GM23338 (cell line): ENCODE results near the gene SRPK2. TPM values are rescaled to one million over a fixed set of nuclear protein-coding genes. Genes with fewer than 3 reads are reported as not detected.

Experiments used
- ATAC-seq: fragments of 200-7000 bp; cut with Tn5 transposase; 3 replicates; pipeline ENCODE4 v1.9.1; 2020
- DNase-seq: peaks from one replicate; pipeline ENCODE4 v3.0.0-alpha.2; 2015; ENCODE audit warnings: low spot score
- H2AFZ ChIP-seq: fragments of 200-600 bp; sonication (generic); 2 replicates; pipeline ENCODE4 v1.8.0; 2016; ENCODE audit warnings: antibody characterized with exemption, mild to moderate bottlenecking, moderate library complexity
- H3F3A ChIP-seq: fragments of 200-600 bp; sonication (generic); replicated peaks from 2 replicates; pipeline ENCODE4 v1.8.0; 2017; ENCODE audit warnings: antibody characterized with exemption, mixed run types, low read depth
- H3K27ac ChIP-seq: fragments of 200-600 bp; sonication (generic); 2 replicates; pipeline ENCODE4 v1.6.1; 2016; ENCODE audit warnings: low read depth
- H3K27me3 ChIP-seq: fragments of 200-600 bp; sonication (generic); 2 replicates; pipeline ENCODE4 v1.8.0; 2016; ENCODE audit warnings: mild to moderate bottlenecking, mixed run types, moderate library complexity; ENCODE audit not compliant: insufficient read depth
- H3K36me3 ChIP-seq: fragments of 200-600 bp; sonication (generic); 2 replicates; pipeline ENCODE4 v1.8.0; 2016; ENCODE audit warnings: mild to moderate bottlenecking; ENCODE audit not compliant: insufficient read depth
- H3K4me1 ChIP-seq: fragments of 200-600 bp; sonication (generic); 2 replicates; pipeline ENCODE4 v1.8.0; 2016; ENCODE audit warnings: mild to moderate bottlenecking, moderate library complexity; ENCODE audit not compliant: insufficient read depth
- H3K4me2 ChIP-seq: fragments of 200-600 bp; sonication (generic); 2 replicates; pipeline ENCODE4 v1.7.1; 2017; ENCODE audit warnings: mixed run types
- H3K4me3 ChIP-seq: fragments of 200-600 bp; sonication (generic); 2 replicates; pipeline ENCODE4 v1.6.1; 2016; ENCODE audit warnings: mixed run types
- H3K79me2 ChIP-seq: fragments of 200-600 bp; sonication (generic); replicated peaks from 2 replicates; pipeline ENCODE4 v1.8.0; 2017; ENCODE audit warnings: mild to moderate bottlenecking; ENCODE audit not compliant: insufficient read depth
- H3K9me2 ChIP-seq: fragments of 200-600 bp; sonication (generic); 2 replicates; pipeline ENCODE4 v1.8.0; 2017; ENCODE audit not compliant: insufficient read depth
- H4K20me1 ChIP-seq: fragments of 200-600 bp; sonication (generic); replicated peaks from 2 replicates; pipeline ENCODE4 v1.8.0; 2017; ENCODE audit warnings: mild to moderate bottlenecking; ENCODE audit not compliant: insufficient read depth
- H3K27ac Mint-ChIP-seq: 2 replicates; pipeline ENCODE4 v1.8.0; 2020; ENCODE audit warnings: inconsistent platforms, mild to moderate bottlenecking, moderate library complexity, mixed read lengths
- H3K27me3 Mint-ChIP-seq: 3 replicates; pipeline ENCODE4 v1.8.0; 2022; ENCODE audit warnings: low read depth, mild to moderate bottlenecking, moderate library complexity, mixed read lengths, inconsistent platforms; ENCODE audit not compliant: insufficient read depth, poor library complexity
- H3K36me3 Mint-ChIP-seq: 3 replicates; pipeline ENCODE4 v1.8.0; 2021; ENCODE audit warnings: low read depth, mild to moderate bottlenecking, inconsistent platforms, moderate library complexity, mixed read lengths
- H3K4me1 Mint-ChIP-seq: 3 replicates; pipeline ENCODE4 v1.8.0; 2020; ENCODE audit warnings: mild to moderate bottlenecking, inconsistent platforms, mixed read lengths
- H3K4me3 Mint-ChIP-seq: 3 replicates; pipeline ENCODE4 v1.8.0; 2021; ENCODE audit warnings: moderate library complexity, mild to moderate bottlenecking, inconsistent platforms, mixed read lengths
- H3K9me3 Mint-ChIP-seq: 3 replicates; pipeline ENCODE4 v1.8.0; 2020; ENCODE audit warnings: moderate library complexity, mild to moderate bottlenecking, inconsistent platforms, mixed read lengths
- CREB1 ChIP-seq: fragments of 250-450 bp; sonication (Bioruptor Pico); IDR thresholded peaks from 2 replicates; pipeline ENCODE4 v1.5.0; 2020; ENCODE audit warnings: low read depth, mild to moderate bottlenecking, moderate library complexity
- CTCF ChIP-seq, 2 experiments: fragments of 200-600 bp in 1 of 2; sonication (generic) in 1 of 2; conservative IDR thresholded peaks; 2 replicates each; pipeline versions ENCODE4 v1.5.1 to v1.6.1; 2016 to 2017; ENCODE audit warnings: antibody characterized with exemption in 2 of 2, low read depth in 2 of 2, mild to moderate bottlenecking in 2 of 2, moderate library complexity in 1 of 2
- ETS1 ChIP-seq: IDR thresholded peaks from 2 replicates; pipeline ENCODE4 v1.6.1; 2016; ENCODE audit warnings: antibody characterized with exemption
- EZH2 ChIP-seq: fragments of 200-600 bp; sonication (generic); IDR thresholded peaks from one replicate; pipeline ENCODE4 v1.8.0; 2017; ENCODE audit warnings: antibody characterized with exemption, mild to moderate bottlenecking, low read depth; ENCODE audit not compliant: unreplicated experiment
- EZH2phosphoT487 ChIP-seq: fragments of 200-600 bp; sonication (generic); IDR thresholded peaks from one replicate; pipeline ENCODE4 v1.8.1; 2018; ENCODE audit warnings: antibody characterized with exemption; ENCODE audit not compliant: unreplicated experiment
- JUNB ChIP-seq: IDR thresholded peaks from one replicate; pipeline ENCODE4 v1.6.1; 2016; ENCODE audit warnings: antibody characterized with exemption; ENCODE audit not compliant: unreplicated experiment
- NANOG ChIP-seq: IDR thresholded peaks from 2 replicates; pipeline ENCODE4 v1.6.1; 2016; ENCODE audit warnings: antibody characterized with exemption, borderline replicate concordance
- POLR2AphosphoS5 ChIP-seq: IDR thresholded peaks from 2 replicates; pipeline ENCODE4 v1.6.1; 2016; ENCODE audit warnings: antibody characterized with exemption, low read depth
- REST ChIP-seq: IDR thresholded peaks from one replicate; pipeline ENCODE4 v1.6.1; 2018; ENCODE audit warnings: antibody characterized with exemption; ENCODE audit not compliant: unreplicated experiment
- STAT1 ChIP-seq: IDR thresholded peaks from one replicate; pipeline ENCODE4 v1.6.1; 2016; ENCODE audit warnings: antibody characterized with exemption; ENCODE audit not compliant: unreplicated experiment
- ZNF114 ChIP-seq: fragments of 250-450 bp; sonication (Bioruptor Pico); IDR thresholded peaks from 2 replicates; pipeline ENCODE4 v1.5.0; 2020; ENCODE audit warnings: mild to moderate bottlenecking, moderate library complexity
- ZNF331 ChIP-seq: fragments of 250-450 bp; sonication (Bioruptor Pico); IDR thresholded peaks from 2 replicates; pipeline ENCODE4 v1.5.0; 2020; ENCODE audit warnings: low read depth, mild to moderate bottlenecking, moderate library complexity
- ZNF462 ChIP-seq: fragments of 250-450 bp; sonication (Bioruptor Pico); IDR thresholded peaks from 2 replicates; pipeline ENCODE4 v1.5.0; 2020; ENCODE audit warnings: mild to moderate bottlenecking, moderate library complexity
- polyA plus RNA-seq: library from polyadenylated mRNA; unstranded; fragments of >200 nt; fragmentation: Nextera tagmentation; extraction: Ambion mirVana; gene quantifications from 2 replicates; pipeline ENCODE4 v1.2.1, GENCODE V29; 2016
- total RNA-seq: library from RNA; depleted of rRNA; stranded (reverse); fragments of >200 nt; shearing (Covaris generic); gene quantifications from 2 replicates; pipeline ENCODE4 v1.2.3, GENCODE V29; 2014

Gene SRPK2
- total and polyA plus RNA-seq, 2 experiments from 2014 or later, result 66.3 to 91.5 TPM

GRCh38 chr7:105132335-105132734 lies 256.4 kb downstream of the SRPK2 start:
- no peak overlapping the region for H3K4me3 Mint-ChIP-seq
- Histone ChIP-seq H3K27ac (no peak overlapping the region), H3K36me3 (no peaks in the 10 kb centered on the region), H2AFZ (no peak overlapping the region), H3K4me2 (no peak overlapping the region), H3K9me2 (no peaks in the 10 kb centered on the region; the same call in 1 of the 2 replicates), H3K4me3 (no peak overlapping the region), H4K20me1 (peaks cover 8% of the 10 kb centered on the region; the same call in 1 of the 2 replicates), H3K27me3 (no peaks in the 10 kb centered on the region), H3F3A (no peaks in the 10 kb centered on the region), H3K4me1 (no peaks in the 10 kb centered on the region), H3K79me2 (peaks cover 15% of the 10 kb centered on the region)
- H3K27me3 Mint-ChIP-seq, result no peaks in the 10 kb centered on the region
- H3K9me3 Mint-ChIP-seq, result no peaks in the 10 kb centered on the region
- TF ChIP-seq EZH2 (no peak), ZNF114 (CRISPR knock-in tag) (no peak), STAT1 (no peak), POLR2AphosphoS5 (no peak), ZNF462 (CRISPR knock-in tag) (no peak), CREB1 (CRISPR knock-in tag) (no peak), ETS1 (no peak), CTCF (conservative IDR thresholded peaks at IDR 0.05; ENCODE audit: low read depth in 2 of 2) (no peak), JUNB (no peak), ZNF331 (no peak), EZH2phosphoT487 (no peak), NANOG (no peak), REST (no peak)
- H3K27ac Mint-ChIP-seq, result no peak overlapping the region
- peaks cover 3% of the 10 kb centered on the region; the same call in 1 of the 3 replicates for H3K36me3 Mint-ChIP-seq
- H3K4me1 Mint-ChIP-seq, result peaks cover 6% of the 10 kb centered on the region
- DNase-seq (no peak), ATAC-seq (no peak)
